LNCaP clone FGC (cell line): ENCODE results near the gene GPR17.

ENCODE experiments used
- DNase-seq: peaks from one replicate; pipeline ENCODE4 v3.0.0-alpha.2; 2011; ENCODE audit warnings: low read depth
- H3K4me3 ChIP-seq: 2 replicates; pipeline ENCODE4 v1.5.1; 2011; ENCODE audit warnings: mild to moderate bottlenecking, low read depth, low read length, control low read depth
- TF ChIP-seq, protein P1 (sequence below): IDR thresholded peaks from 2 replicates; pipeline ENCODE4 v1.5.1; 2012; ENCODE audit warnings: mild to moderate bottlenecking; ENCODE audit not compliant: control insufficient read depth, insufficient read depth; ENCODE audit errors: extremely low read depth

Gene GPR17

DNA sequence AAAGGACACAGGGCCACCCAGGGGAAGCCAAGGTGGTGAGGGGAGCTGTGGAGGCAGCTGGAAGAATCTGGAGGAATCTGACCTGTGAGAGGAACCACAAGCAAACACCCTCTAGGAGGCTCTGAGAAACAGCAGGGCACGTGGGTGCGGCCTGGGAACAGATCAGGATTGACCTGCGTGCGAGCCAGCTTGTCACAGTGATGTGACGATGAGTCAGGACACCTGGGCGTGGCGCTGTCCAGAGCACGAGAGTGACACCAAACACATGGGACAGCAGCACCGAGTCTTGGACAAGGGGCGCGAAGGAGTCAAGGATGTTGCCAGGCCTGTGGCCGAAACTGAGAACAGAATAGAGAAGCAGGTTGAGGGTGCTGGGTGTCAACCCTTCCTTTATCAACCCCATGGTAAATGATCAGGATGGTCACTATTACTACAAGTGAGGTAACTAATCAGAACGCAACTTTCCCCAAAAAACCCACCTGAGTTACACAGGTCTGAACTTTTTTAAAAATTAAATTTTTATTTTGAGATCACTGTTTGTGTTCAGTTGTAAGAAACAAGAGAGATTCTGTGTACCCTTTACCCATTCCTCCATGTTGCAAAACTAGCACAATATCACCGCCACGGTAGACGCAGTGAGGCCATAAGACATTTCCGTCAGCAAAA, 54.7 kb downstream of the GPR17 start:
- peak overlapping the region; percentile 68 for H3K4me3 ChIP-seq
- TF ChIP-seq, protein P1, sequence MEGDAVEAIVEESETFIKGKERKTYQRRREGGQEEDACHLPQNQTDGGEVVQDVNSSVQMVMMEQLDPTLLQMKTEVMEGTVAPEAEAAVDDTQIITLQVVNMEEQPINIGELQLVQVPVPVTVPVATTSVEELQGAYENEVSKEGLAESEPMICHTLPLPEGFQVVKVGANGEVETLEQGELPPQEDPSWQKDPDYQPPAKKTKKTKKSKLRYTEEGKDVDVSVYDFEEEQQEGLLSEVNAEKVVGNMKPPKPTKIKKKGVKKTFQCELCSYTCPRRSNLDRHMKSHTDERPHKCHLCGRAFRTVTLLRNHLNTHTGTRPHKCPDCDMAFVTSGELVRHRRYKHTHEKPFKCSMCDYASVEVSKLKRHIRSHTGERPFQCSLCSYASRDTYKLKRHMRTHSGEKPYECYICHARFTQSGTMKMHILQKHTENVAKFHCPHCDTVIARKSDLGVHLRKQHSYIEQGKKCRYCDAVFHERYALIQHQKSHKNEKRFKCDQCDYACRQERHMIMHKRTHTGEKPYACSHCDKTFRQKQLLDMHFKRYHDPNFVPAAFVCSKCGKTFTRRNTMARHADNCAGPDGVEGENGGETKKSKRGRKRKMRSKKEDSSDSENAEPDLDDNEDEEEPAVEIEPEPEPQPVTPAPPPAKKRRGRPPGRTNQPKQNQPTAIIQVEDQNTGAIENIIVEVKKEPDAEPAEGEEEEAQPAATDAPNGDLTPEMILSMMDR: peak; percentile 11; the same call in 1 of the 2 replicates
- DNase-seq: peak; percentile 89

GRCh38 chr2:127701193-127701650, 55.3 kb downstream of the GPR17 start, which contains the start of gene SFT2D3:
Gene SFT2D3, plus strand, starts transcription at chr2:127701497. Its CDS starts 32 bp downstream, at chr2:127701529.
- H3K4me3 ChIP-seq: peak within 1 kb of the TSS; percentile 68
- TF ChIP-seq, protein P1: no peak
- peak; percentile 77 for DNase-seq

- H3K4me3 ChIP-seq: peak overlapping the region; percentile 68
- TF ChIP-seq, protein P1: peak; percentile 13; the same call in 1 of the 2 replicates
- peak; percentile 32 for DNase-seq
Measured at GRCh38 chr2:127701651-127702394, 55.9 kb downstream of the GPR17 start.
